M059J (cell line): ENCODE measurements around the gene PLAC1. TPM values are rescaled to one million over a fixed set of nuclear protein-coding genes. Genes with fewer than 3 reads are reported as not detected.

Source experiments
- DNase-seq: peaks from one replicate; pipeline ENCODE4 v3.0.0-alpha.2; 2012; ENCODE audit warnings: low read depth
- total RNA-seq: library from RNA; depleted of rRNA; stranded (reverse); fragments of >200 nt; shearing (Covaris generic); gene quantifications from 2 replicates; pipeline ENCODE4 v1.2.3, GENCODE V29; 2014

PLAC1 gene
- total RNA-seq, 1 experiment from 2014 or later: 0.37 TPM

DNA sequence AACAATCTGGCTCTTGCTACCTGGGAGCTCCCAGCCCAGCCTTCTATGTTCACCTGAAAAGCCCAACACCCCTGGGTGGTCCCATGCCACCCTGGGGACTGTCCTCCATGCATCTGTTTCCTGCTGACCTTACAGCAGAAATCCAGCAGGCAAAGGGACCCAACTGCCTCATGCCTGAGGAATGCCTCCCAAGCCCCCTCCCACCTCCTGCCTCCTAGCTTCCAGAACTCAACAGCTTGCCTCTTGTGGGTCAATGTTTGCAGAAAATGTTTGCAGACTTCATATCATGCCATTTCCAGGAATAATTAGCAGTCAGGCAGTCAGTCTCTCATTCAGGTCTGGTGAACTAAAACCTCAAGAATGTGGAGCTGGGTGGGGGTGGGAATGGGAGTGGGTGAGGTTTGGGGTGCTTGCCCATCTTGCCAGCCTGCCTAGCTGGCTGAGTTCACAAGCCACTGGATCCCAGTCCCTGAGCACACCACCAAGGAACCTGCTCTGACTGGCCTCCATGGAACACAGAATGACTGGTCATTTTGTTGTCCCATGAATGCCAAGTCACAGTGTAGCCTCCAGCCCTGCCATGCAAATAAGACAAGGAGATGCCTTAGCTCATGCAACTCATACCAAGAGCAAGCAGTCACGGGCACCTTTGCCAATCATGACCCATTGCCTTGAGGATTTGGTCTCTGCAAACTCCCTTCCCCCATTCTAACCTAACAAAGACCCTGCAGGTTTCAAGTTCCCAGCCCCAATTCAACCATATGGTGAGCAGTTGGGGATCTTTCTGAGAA lies 12.1 kb upstream of the PLAC1 start:
- DNase-seq: peak; percentile 97

DNA sequence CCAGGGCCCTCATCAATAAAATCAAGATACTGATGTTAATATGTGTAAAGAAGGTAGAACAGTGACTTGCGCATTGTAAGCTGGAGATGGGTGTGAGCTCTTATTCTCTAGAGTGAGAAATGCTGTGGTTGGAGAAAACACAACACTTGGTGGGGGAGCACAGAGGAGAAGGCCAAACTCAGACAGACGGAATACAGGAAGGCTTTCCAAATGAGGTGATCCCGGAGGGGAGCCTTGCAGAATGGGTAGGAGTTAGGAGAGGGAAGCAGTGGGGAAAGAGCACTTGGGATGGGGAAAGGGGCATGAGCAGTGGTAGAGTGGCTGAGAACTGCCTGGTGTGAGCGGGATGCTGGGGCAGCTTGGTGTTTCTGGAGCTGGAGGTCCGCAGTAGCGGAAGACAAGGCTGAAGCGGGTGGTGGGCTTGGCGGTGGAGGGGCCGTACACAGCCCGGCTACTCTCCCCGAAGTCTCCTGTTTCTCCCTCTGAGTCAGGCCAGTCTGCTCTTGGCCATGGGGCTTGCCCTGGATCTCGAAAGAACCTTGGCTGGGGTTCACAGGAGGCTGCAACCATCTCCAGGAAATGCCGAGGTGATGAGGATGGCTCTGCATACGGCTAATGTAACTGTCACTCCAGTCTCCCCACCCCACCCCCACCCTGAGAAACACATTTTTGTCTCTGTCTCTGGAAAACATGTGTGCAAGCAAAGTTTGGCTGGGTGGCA lies 11.3 kb upstream of the PLAC1 start:
- peak; percentile 97 for DNase-seq

DNA sequence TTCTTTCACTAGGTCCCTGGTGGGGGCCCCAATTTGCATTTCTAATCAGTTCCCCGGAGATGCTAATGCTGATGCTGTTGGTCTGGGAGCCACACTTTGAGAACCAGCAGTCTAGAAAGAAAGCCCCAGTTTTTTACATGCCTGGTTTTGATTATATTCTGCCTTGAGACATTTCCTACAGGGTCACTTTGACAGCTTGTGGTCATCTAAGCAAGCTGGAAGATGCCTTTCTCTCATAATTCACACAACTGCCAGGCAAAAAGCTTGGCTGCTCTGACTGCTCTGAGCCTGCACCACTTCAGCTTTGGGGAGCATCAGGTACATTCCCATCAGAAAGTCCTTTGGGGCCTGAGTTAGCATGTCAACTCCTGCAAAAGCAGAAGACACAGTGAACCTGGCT lies 5.9 kb upstream of the PLAC1 start:
- peak; percentile 13 for DNase-seq

DNA sequence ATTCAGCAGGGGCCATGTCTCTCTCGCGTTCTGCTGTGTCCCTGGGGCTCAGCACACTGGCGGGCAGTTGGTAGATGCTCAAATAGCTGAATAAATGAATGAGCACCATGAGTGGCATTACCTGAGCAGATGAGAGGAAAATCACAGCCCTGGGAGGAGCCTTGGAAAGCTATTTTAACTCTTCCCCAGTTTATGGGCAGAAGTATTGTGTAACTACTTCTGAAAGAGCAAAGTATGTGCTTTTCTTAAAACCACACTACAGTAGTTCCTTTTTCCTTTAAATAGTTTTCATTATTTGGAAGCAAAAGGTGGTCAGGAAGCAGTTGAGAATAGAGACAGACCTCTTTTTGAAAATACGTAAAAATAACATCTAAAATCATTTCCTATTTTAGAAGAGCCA lies 3.0 kb upstream of the PLAC1 start:
- no peak for DNase-seq

DNA sequence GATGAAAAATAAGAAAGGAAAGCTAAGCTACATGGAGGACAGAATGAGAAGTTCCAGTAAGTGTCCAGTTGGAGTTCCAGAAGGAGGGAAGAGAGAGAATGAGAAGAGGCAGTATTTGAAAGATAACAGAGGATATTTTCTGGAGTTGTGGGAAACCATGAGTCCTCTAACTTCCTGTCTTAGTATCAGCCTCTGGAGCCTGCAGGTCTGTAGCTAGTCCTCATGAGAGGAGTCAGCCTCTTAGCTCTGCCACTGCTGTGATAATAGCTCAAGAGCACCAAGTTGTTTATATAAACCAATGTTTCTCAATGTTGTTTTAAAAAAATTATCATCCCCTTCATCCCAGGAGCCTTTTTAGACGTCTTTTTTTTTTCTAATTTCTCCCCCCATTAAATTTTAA lies 2.4 kb upstream of the PLAC1 start:
- peak; percentile 33 for DNase-seq

DNA sequence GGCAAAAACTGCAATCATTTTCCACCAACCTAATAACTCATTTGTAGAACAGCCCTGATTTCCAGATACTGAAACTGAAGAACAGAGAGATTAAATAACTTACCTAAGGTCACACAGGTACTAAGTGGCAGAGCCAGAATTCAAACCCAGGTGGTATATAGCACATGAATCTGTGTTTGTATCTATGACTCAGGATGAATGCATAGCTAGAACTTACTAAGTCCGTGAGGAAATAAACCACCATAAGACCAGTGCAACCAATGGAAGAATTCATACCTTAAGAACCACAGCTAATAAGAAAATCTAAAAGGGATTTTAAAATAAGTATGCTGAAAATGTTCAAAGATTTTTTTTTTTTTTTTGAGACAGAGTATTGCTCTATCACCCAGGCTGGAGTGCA lies 1.5 kb upstream of the PLAC1 start:
- no peak for DNase-seq

DNA sequence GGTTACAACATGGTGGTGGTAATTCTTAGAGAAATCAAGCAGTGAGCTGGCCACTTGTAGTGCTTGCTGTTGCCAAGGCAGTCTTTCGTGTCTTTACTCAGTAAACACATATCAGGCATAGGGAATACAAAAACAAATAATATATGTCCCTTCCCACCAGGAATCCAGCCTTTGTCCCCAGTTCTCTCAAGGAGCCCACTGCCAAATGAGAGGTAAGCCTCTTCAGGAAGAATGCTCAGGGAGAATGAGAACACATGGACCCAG lies 421 bp upstream of the PLAC1 start:
- DNase-seq: no peak

DNA sequence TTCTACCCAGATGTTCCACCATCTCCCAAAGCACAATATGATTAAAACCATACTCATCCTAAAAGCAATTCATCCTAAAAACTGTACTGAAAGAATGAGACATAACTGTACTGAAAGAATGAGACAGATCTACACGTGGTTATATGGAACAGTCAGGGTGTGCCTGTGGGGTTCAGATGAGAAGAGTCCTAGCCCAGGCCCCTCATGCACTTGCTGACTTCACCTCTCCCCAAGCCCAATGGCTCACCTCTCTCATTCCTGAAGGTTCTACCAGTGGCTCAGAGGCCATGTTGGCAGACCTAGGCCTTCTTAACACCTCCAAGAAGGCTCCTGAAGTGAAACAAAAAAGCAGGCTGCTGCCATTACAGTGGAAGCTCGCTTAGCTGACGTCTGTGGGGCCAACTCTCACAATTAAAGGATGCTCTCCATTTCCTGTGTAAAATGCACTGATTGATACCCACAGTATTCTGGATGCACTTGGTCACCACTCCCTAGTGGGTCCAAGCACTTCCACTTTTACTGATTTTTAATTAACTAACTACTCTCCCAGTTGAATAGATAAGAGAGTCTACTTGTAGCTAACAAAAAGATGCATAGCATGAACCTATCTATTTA lies 3.8 kb downstream of the PLAC1 start:
- no peak for DNase-seq

DNA sequence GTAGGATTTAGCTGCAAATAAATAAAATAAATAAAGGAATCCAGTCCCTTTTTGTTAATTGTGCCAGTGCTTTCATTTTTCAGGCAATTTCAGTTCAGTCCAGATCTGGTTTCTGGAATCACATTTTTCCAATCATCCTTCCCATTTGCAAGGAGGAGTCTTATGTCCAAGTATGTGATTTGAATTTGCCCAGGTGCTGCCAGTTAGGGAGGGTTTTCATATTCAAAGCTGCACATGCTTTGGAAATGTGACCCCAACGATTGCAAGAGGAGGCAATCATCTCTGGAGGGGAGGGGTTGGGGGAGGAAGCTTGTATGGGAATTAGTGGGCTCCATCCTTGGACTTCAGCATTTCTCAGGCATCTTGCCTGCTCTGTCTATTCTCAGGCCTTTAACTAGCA lies 4.4 kb downstream of the PLAC1 start:
- no peak for DNase-seq

DNA sequence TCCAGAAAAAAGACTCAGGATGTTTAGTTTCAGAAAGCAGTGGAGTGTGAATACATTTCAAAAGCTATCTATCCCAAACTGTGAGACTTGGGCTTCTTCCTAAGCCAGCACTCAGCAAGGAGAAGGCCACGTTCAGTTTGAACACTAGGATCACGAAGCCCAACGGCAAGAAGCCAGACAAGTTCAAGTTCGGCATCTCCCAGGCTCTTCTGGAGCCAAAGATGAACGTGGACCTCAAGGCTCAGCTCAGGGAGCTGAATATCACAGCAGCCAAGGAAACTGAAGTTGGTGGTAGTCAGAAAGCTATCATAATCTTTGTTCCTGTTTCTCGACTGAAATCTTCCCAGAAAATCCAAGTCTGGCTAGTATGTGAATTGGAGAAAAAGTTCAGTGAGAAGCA lies 7.6 kb downstream of the PLAC1 start:
- no peak for DNase-seq

DNA sequence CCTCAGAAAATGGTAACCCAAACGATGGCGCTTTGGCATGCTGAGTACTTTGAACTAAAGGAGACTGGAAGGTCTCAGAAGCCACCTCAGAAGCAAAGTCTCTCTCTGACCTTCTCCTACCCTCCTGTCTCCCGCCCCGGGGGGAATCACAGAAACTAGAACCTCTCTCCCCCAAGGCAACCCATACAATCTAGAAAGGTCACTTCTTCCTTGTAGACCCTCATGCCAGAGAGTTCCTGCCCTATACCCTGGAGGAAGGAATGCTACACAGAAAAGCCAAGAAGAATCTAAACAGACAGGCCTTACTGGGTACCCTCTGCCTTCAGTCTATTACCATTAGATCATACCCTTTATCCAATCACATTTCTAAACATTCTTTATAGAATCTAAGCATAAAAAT lies 8.5 kb downstream of the PLAC1 start:
- DNase-seq: no peak

DNA sequence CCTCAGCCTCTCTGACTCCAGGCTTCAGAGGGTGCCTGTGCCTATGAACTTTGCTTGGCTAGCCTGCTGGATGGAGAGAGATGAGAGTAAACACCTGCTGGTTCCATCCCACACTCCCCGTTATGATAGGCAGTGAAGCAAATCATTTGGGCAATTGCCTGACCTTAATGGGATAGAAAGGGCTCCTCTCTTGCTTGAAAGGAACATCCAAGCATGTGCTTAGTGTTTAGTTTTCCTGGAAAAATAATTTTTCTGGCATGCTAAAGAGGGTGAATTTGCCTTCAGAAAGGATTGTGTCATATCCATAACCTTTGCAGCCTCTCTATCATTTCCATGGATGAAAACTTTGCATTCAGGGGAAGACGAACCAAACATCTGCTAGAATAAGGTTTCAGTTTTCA lies 10.8 kb downstream of the PLAC1 start:
- no peak for DNase-seq

DNA sequence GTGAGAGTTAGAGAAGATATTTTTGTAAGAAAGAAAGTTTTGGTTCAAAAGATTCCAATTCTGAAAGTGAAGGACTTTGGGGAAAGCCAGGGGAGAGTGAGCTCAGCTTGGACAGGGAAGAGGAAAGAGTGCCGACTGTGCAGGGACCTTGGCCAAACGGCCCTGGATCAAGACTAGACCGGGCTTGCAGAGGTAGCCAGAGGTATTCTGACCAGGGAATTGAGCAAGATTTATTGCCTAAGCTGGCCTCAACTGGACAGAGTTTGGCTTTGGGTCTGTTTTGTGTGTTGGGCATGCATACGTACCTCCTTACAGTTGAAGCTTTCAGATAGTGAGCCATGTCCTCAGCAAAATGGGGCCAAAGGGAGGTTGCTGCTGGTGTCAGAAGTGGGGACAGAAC lies 11.6 kb downstream of the PLAC1 start:
- DNase-seq: no peak

DNA sequence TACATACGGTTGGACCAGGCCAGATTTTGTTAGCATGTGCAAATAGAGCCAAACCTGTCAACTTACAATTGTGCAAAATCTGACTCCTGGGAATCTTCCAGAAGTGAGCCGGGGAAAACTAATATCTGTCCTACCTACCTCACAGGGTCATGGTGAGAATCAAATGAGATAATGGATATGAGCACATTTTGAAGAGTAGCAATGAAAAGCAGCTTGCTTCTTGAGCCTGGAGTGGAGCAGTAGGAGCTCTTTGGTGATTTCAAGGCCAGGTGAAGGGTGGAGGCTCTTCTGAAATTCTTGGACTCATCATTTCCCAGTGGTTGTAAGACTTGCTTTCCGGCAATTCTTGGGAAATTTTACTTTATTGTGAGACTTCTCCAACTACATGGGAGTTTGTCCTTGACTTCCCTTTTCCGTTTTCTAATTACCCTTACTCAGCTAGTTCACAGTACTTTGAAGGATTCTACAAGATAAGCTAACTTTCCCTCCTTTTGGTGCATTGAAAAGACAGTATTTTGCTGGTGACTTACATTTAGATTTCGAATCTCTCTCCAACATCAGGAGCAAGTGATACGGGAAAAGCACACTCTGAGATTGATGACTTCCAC lies 12.2 kb downstream of the PLAC1 start:
- DNase-seq: no peak

DNA sequence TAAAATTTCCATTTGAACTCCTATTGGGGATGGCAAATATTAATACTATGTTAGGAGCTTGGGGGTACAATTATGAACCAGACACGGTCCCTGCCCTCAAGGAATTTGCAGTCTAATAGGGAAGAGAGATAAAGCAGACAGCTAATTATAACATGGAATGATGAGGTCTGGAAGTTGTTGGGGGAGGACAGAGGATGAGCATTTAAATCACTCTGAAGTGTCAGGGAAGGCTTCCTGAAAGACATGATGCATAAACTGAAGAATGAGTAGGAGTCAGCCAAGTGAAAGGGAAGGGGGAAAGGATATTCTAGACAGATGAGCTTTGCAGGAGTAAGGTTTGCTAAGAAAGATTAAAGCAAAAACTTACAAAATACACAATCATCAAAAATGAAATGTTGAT lies 15.9 kb downstream of the PLAC1 start:
- no peak for DNase-seq

DNA sequence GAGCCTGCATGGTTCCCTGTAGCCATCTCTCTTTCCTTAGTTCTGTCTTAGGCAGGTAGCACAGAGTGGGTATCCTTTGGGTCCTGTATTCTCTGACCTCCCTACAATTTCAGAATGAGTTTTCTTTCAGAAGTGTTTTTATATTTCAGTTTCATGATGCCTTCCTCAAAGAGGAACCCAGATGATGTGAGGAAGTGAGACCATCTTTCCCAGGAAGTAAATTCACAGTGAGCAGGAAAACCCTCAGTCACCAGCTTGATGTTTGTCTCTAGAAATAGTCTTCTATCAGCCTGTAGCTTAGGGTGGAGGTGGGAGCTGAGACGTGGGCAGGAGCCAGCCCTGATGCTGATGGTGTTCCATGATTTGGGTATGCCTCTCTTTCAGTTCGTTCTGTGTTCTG lies 16.9 kb downstream of the PLAC1 start:
- no peak for DNase-seq

DNA sequence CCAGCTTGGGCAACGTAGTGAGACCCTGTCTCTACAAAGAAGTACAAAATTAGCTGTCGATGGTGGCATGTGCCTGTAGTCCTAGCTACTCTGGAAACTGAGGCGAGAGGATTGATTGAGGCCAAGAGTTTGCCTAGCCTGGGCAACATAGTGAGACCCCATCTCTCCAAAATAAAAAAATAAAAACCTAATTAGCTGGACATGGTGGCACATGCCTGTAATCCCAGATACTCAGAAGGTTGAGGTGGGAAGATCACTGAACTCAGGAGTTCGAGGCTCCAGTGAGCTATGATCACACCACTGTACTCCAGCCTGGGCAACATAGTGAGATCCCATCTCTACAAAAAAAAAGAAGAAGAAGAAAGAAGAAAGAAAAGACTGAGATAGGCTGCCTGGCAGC lies 17.4 kb downstream of the PLAC1 start:
- DNase-seq: no peak

DNA sequence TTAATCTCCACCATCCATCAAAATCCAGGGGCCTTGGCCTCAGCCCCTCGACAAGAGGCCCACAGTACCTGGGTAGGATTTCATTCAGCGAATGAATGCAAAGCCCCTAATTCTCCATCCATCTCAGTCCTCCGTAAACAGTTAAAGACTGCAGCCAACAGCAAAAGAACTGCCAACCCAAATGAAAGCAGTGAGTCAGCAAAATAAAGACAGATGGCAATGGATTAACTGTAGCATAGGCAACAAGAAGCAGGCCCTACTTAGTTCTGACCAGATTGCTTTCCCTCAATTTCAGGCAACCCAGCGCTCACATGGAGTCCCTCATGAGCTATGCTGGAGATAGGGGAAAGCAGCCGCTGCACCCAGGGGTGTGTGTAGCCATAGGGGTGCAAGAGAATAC lies 21.4 kb downstream of the PLAC1 start:
- no peak for DNase-seq

DNA sequence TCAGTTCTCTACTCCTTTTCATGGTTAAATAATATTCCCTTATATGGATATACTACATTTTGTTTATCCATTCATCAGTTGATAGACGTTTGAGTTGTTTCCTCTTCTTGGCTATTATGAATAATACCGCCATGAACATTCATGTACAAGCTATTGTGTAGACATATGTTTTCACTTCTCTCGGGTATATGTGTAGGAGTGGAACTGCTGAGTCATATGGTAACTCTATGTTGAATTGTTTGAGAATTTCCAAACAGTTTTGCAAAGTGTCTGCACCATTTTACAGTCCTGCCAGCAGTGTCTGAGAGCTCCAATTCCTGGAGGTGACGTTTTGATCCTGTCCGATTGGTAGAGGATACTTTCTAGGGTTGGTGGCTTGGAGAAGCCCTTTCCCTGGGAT lies 23.6 kb downstream of the PLAC1 start:
- no peak for DNase-seq

DNA sequence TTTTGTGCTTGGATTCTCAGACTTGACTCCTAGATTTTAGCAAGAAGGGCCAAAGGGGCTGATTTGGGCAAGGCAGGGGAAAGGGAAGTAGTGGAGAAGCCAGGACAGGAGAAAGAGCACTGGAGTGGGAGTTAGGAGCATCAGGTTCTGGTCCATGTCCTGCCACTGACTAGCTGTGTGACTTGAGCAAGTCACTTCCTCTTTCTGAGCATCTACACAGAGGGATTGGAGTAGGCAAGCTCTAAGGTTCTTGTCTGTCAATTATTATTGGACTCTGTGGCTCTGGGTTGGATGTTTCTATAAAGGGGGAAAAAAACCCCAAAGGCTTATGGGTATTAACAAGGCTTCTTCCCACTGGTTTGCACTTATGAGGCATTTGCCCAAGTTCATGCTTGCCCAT lies 24.4 kb downstream of the PLAC1 start:
- DNase-seq: no peak

DNA sequence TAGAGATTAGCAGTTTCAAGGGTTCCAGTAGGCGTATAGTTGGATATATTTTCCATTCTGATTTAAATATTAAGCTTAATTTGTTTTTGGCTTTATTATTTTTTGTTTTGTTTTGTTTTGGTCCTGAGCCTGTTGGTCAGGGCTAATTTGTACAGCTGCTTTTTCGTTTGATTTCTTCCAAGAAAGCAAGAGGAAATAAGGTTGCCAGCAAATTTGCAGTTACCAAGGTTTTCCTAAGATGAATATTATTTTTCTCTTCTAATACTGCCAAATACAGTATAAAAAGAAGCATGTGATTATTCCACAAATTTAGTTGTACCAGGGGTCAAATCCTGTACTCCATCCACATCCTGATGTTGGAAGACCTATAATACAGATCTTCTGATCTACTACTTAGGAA lies 24.9 kb downstream of the PLAC1 start:
- no peak for DNase-seq

DNA sequence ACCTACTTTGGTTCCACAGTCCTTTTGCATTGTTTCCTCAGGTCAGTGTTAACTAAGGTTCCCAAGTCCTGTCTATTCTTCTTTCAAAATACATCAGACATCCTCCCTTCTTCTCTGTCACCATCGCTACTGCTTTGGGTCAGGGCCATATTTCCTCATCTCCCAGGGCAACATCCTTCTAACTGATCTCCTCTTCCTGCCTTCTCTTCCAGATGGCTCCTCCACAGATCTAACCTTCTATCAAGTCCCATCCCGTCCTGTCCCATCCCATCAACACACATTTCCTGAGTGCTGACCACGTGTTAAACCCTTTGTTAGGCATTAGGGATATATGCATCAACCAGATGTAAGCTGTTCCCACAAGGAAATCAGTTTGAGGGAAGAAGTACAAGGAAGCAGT lies 25.9 kb downstream of the PLAC1 start:
- DNase-seq: no peak
